Tibial nerve (tissue), 4 donors: Measurements from ENCODE around the gene GRM8.

Source experiments
- CTCF ChIP-seq, 5 experiments: fragments of 200-600 bp in 3 of 5; fragments of 450-650 bp in 2 of 5; sonication (generic) in 3 of 5; IDR thresholded peaks; one replicate each; pipeline ENCODE4 v1.5.1; 2016 to 2019; ENCODE audit warnings: antibody characterized with exemption in 5 of 5, mild to moderate bottlenecking in 3 of 5, moderate library complexity in 2 of 5
- EP300 ChIP-seq, 2 donors: sonication (generic); formaldehyde crosslinking; IDR thresholded peaks; one replicate each; pipeline ENCODE4 v1.6.1; 2017; ENCODE audit warnings: antibody characterized with exemption in 2 of 2, mild to moderate bottlenecking in 1 of 2

DNA sequence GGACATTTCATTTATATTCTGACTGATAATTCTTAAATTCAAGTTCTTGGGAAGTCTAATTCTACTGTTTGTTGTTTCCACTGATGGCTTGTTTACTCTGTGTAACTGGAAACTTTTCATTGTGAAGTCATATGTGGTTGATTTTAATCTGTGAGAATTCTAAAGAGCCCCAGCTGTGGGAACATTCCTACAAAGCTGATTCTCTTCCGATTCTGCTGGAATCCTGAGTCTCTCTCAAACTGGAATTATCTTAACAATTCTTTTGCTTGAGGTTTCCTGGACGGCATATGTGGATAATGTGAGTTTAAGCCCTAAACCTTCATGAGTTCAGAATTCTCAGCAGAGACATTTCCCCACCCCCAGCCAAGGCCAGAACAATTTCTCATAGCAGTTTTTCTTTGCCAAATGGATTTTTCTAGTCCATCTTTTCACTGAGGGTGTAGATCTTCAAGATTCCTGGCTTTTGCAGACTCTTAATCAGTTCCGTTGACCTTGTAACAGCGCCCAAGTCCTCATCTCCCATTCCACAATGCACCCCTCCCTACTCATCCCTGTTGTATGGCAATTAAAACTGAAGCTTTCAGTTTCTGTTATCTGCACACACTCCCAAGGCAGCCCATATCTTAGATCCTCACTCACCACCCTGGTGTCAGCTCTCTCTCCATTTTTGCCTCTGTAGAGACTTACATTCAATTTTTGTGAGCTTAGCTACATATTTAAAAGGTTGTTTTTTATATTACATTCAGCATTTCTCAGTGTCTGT, 37.6 kb downstream of the GRM8 start:
- TF ChIP-seq EP300 (IDR thresholded peaks at IDR 0.05) (no peak), CTCF (IDR thresholded peaks at IDR 0.05) (no peak)
